CD14-positive monocyte (primary cell): ENCODE results near the gene NBAS. TPM values are rescaled to one million over a fixed set of nuclear protein-coding genes. Genes with fewer than 3 reads are reported as not detected.
A peak's percentile ranks its signal among the peaks of the same experiment; 100 is the strongest.
"Not testable (repeated sequence)": the region's sequence is repeated elsewhere in the genome, so short reads cannot be mapped to it uniquely, and the experiment has no call there.

Source experiments
- DNase-seq, 3 donors: peaks; one replicate each; pipeline ENCODE4 v3.0.0-alpha.2; 2011 to 2022
- H2AFZ ChIP-seq: 2 replicates; pipeline ENCODE4 v1.6.0; 2012; ENCODE audit warnings: mild to moderate bottlenecking, low read depth, low read length, inconsistent platforms; ENCODE audit not compliant: insufficient read depth, poor library complexity, severe bottlenecking
- H3K27ac ChIP-seq, 2 donors: 1 replicate in 1 of 2; 2 replicates in 1 of 2; pipeline ENCODE4 v1.5.1; 2012 to 2013; ENCODE audit warnings: low read length in 2 of 2, control low read depth in 1 of 2, inconsistent platforms in 1 of 2, low read depth in 1 of 2, mild to moderate bottlenecking in 1 of 2
- H3K27me3 ChIP-seq, 2 donors: one replicate each; pipeline versions ENCODE4 v1.6.0 to v1.6.1; 2011 to 2013; ENCODE audit warnings: low read length in 2 of 2; ENCODE audit not compliant: control insufficient read depth in 2 of 2, insufficient read depth in 2 of 2
- H3K36me3 ChIP-seq, 2 donors: replicated peaks in 1 of 2; 1 replicate in 1 of 2; 2 replicates in 1 of 2; pipeline versions ENCODE4 v1.5.1 to v1.6.1; 2012 to 2013; ENCODE audit warnings: low read length in 2 of 2, control low read depth in 1 of 2, inconsistent platforms in 1 of 2, mild to moderate bottlenecking in 1 of 2; ENCODE audit not compliant: insufficient read depth in 2 of 2, control insufficient read depth in 1 of 2
- H3K4me1 ChIP-seq, 2 donors: 1 replicate in 1 of 2; 2 replicates in 1 of 2; pipeline versions ENCODE4 v1.5.1 to v1.6.1; 2012 to 2013; ENCODE audit warnings: low read length in 2 of 2, control low read depth in 1 of 2, inconsistent platforms in 1 of 2, mild to moderate bottlenecking in 1 of 2, moderate library complexity in 1 of 2; ENCODE audit not compliant: insufficient read depth in 2 of 2, control insufficient read depth in 1 of 2
- H3K4me2 ChIP-seq: replicated peaks from 2 replicates; pipeline ENCODE3; 2012; ENCODE audit warnings: low read length, moderate library complexity, mild to moderate bottlenecking; ENCODE audit not compliant: poor library complexity, severe bottlenecking; ENCODE audit errors: extremely low read depth
- H3K4me3 ChIP-seq, 3 experiments: fragments of 200-600 bp in 1 of 3; sonication (generic) in 1 of 3; replicated peaks in 1 of 3; 1 replicate in 2 of 3; 2 replicates in 1 of 3; pipeline ENCODE4 v1.5.1; 2011 to 2013; ENCODE audit warnings: low read length in 3 of 3, mild to moderate bottlenecking in 3 of 3, control low read depth in 2 of 3, low read depth in 2 of 3, inconsistent platforms in 1 of 3, moderate library complexity in 1 of 3
- H3K79me2 ChIP-seq: 2 replicates; pipeline ENCODE4 v1.6.0; 2012; ENCODE audit warnings: mild to moderate bottlenecking, control low read depth, inconsistent platforms, low read length, moderate library complexity; ENCODE audit not compliant: insufficient read depth
- H3K9ac ChIP-seq: 2 replicates; pipeline ENCODE4 v1.6.0; 2017; ENCODE audit warnings: low read length, mild to moderate bottlenecking; ENCODE audit not compliant: insufficient read depth, poor library complexity, severe bottlenecking
- H3K9me3 ChIP-seq, 2 donors: replicated peaks in 1 of 2; 1 replicate in 1 of 2; 2 replicates in 1 of 2; pipeline versions ENCODE4 v1.5.1 to v1.6.1; 2012 to 2013; ENCODE audit warnings: low read length in 2 of 2, control low read depth in 1 of 2; ENCODE audit not compliant: control insufficient read depth in 1 of 2, insufficient read depth in 1 of 2
- H4K20me1 ChIP-seq: 2 replicates; pipeline ENCODE4 v1.6.0; 2012; ENCODE audit warnings: mild to moderate bottlenecking, low read length, control low read depth, moderate library complexity; ENCODE audit not compliant: insufficient read depth
- H3K27ac Mint-ChIP-seq, 7 donors: one replicate each; pipeline ENCODE4 v1.8.0; 2020; ENCODE audit warnings: mild to moderate bottlenecking in 7 of 7, mixed read lengths in 7 of 7, moderate library complexity in 6 of 7, inconsistent platforms in 2 of 7
- H3K27me3 Mint-ChIP-seq, 3 donors: one replicate each; pipeline ENCODE4 v1.8.0; 2021 to 2022; ENCODE audit warnings: low read depth in 3 of 3, mild to moderate bottlenecking in 3 of 3, mixed read lengths in 3 of 3, moderate library complexity in 3 of 3, inconsistent platforms in 1 of 3
- H3K36me3 Mint-ChIP-seq, 2 donors: one replicate each; pipeline ENCODE4 v1.8.0; 2020; ENCODE audit warnings: mixed read lengths in 2 of 2, inconsistent platforms in 1 of 2, mild to moderate bottlenecking in 1 of 2
- H3K4me1 Mint-ChIP-seq: one replicate; pipeline ENCODE4 v1.8.0; 2020; ENCODE audit warnings: mild to moderate bottlenecking, mixed read lengths
- H3K4me3 Mint-ChIP-seq, 2 donors: one replicate each; pipeline ENCODE4 v1.8.0; 2020; ENCODE audit warnings: mild to moderate bottlenecking in 2 of 2, mixed read lengths in 2 of 2, moderate library complexity in 1 of 2
- H3K9me3 Mint-ChIP-seq, 7 donors: one replicate each; pipeline ENCODE4 v1.8.0; 2020 to 2022; ENCODE audit warnings: mixed read lengths in 7 of 7, mild to moderate bottlenecking in 6 of 7, moderate library complexity in 6 of 7, inconsistent platforms in 2 of 7
- CTCF ChIP-seq: fragments of 200-600 bp; IDR thresholded peaks from one replicate; pipeline ENCODE4 v1.8.0; 2022; ENCODE audit warnings: antibody characterized with exemption, mild to moderate bottlenecking
- WGBS: methylation state at CpG from one replicate; pipeline ENCODE4 v1.1.5; 2013; ENCODE audit warnings: missing lambda C conversion rate; ENCODE audit not compliant: insufficient coverage; 5-methylcytosine and 5-hydroxymethylcytosine counted together
- intact Hi-C, 2 donors: fragments of 100-400 bp; cut with micrococcal nuclease; formaldehyde crosslinking; loops; one replicate each; pipeline versions ENCODE4 v1.15.0 to v1.15.1; 2023
- polyA plus RNA-seq, 3 donors: library from polyadenylated mRNA; depleted of rRNA in 1 of 3; unstranded in 2 of 3; stranded (reverse) in 1 of 3; fragments of 300-500 nt in 2 of 3; fragments of >200 nt in 1 of 3; fragmentation: Illumina TruSeq in 2 of 3; gene quantifications; 1 replicate in 2 of 3; 2 replicates in 1 of 3; pipeline ENCODE4 v1.2.3, GENCODE V29; 2012 to 2021

Gene NBAS
- polyA plus RNA-seq, 3 donors = 8.9 to 10.9 (median 8.9) TPM

- H3K27ac Mint-ChIP-seq = no peak overlapping the region
- H3K4me3 Mint-ChIP-seq = no peak overlapping the region
- peaks cover 0 to 2% (median 1%) of the 10 kb centered on the region in 3 donors for H3K27me3 Mint-ChIP-seq
- Histone ChIP-seq H3K4me1 (peaks cover 4 to 14% of the 10 kb centered on the region in 2 donors), H3K27ac (no peak overlapping the region), H4K20me1 (no peaks in the 10 kb centered on the region), H3K36me3 (peaks cover 7 to 32% of the 10 kb centered on the region in 2 donors), H2AFZ (no peak overlapping the region), H3K79me2 (no peaks in the 10 kb centered on the region), H3K9ac (no peak overlapping the region), H3K27me3 (no peaks in the 10 kb centered on the region), H3K4me3 (no peak overlapping the region), H3K9me3 (no peaks in the 10 kb centered on the region), H3K4me2 (no peak overlapping the region)
- TF ChIP-seq CTCF = no peak
- no CpG with 5 or more reads among the region's 5 CpGs for WGBS
- intact Hi-C loops = no loop called here
- DNase-seq = no peak
- H3K4me1 Mint-ChIP-seq = peaks cover 14% of the 10 kb centered on the region
- peaks cover 24 to 33% of the 10 kb centered on the region in 2 donors for H3K36me3 Mint-ChIP-seq
- peaks cover 0 to 7% (median 0%) of the 10 kb centered on the region in 7 donors for H3K9me3 Mint-ChIP-seq
Observed at GRCh38 chr2:15520346-15520745, 40.8 kb downstream of the NBAS start.

- H3K27me3 Mint-ChIP-seq, H3K79me2 ChIP-seq, DNase-seq, intact Hi-C loops, H4K20me1 ChIP-seq, H3K9me3 ChIP-seq, H3K9me3 Mint-ChIP-seq, H3K27me3 ChIP-seq, H2AFZ ChIP-seq: not testable (repeated sequence)
- H3K4me3 Mint-ChIP-seq = peak overlapping the region; percentile 64 to 90
- peaks cover 14% of the 10 kb centered on the region for H3K4me1 Mint-ChIP-seq
- peaks cover 25 to 33% of the 10 kb centered on the region in 2 donors for H3K36me3 Mint-ChIP-seq
- Histone ChIP-seq H3K4me2 (peak overlapping the region; percentile 58), H3K27ac (peak overlapping the region in 1 of 2 donors; percentile 73), H3K4me3 (peak overlapping the region; percentile 18 to 56 (median 31)), H3K36me3 (peaks cover 3 to 23% of the 10 kb centered on the region in 2 donors), H3K9ac (peak overlapping the region; percentile 45), H3K4me1 (peaks cover 4 to 14% of the 10 kb centered on the region in 2 donors)
- H3K27ac Mint-ChIP-seq = peak overlapping the region; percentile 79 to 93 (median 86)
- WGBS = no CpG with 5 or more reads among the region's 3 CpGs
Observed at GRCh38 chr2:15518759-15519158, 42.4 kb downstream of the NBAS start.
